Glomerular visceral epithelial cell (primary cell): ENCODE measurements around the gene BTBD1.

Experiments used
- DNase-seq: peaks from one replicate; pipeline ENCODE4 v3.0.0-alpha.2; 2016; ENCODE audit errors: extremely low spot score

The BTBD1 gene

GRCh38 chr15:82993144-82993543 is 73.9 kb downstream of the BTBD1 start:
- DNase-seq: no peak

GRCh38 chr15:82992436-82992998 is 74.5 kb downstream of the BTBD1 start:
- DNase-seq: no peak

DNA sequence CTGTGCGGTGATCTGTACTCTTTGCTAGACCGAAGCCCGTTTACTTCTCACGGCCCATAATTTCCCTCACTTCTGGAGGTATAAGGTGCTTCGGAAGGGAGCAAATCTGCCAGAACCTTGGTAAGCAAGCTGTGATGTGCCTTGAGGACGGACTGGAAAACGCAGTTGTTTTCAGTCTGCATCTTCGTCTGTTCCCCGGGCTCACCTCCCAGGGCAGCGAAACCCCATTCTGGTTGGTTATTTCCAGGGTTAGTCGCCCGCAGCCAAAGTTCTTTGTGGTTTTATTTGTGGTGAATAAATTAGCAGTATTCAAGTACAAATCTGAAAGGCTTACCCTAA is 80.6 kb downstream of the BTBD1 start:
- DNase-seq: no peak

DNA sequence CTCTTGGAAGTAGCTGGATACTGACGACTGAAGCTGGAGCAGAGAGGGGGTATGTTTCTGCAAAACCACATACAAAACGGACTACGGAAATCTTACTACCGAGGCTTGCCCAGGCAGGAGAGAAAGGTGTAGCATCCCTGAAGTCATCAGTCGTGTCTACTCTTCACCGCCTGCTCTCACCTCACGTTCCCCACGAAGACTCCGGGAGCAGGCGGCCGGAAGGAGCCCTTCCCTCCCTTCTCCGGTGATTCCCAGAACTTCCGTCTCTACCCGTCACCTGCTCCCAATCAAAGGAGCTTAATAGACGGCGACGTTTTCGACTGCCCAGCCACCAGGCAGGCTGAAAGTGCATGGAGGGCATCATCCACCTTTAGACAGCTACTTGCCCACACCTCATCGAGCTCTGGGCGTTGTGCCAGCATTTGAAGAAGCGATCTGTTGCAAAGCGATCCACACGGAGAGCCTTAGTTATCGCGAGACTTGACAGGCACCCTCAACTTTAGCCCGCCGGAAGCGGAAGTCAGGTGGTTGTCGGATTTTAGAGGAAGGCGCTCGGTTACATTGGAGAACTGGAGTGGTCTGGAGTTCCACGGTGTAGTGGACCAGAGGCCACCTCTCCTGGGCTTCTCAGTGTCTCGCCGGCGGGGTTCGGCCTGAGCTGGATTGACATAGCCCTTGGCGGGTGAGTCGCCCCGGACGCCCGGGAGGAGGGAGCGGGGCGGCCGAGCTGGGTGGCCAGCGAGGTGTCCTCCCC is 81.2 kb downstream of the BTBD1 start, which contains the start of gene RAMAC:
Gene RAMAC (plus strand): TSS at position 523 of the 754 bp plus-strand sequence. CDS start 2,809 bp downstream, outside the sequence.
- DNase-seq: peak; percentile 97

DNA sequence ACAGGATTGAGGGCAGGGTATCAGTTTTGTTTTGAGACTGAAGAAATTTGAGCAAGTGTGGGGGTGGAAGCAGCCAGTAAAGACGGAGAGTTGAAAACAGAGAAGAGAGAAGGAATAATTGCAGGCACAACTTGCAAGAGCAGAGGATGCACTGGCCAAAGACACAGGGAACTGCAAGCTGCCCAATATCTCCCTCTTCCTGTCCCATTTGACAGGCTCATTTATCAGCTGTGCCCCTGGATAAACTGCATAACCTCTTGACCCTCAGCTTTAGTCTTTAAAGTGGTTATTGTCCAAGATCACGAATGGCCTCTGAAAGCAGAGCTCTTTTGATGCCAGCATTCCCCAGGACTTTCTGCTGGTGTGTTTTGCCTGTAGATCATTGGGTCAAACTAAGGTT is 86.1 kb downstream of the BTBD1 start:
- no peak for DNase-seq

GRCh38 chr15:82979726-82980125 is 87.3 kb downstream of the BTBD1 start:
- peak; percentile 17 for DNase-seq

GRCh38 chr15:82978438-82978837 is 88.6 kb downstream of the BTBD1 start:
- DNase-seq: no peak

- DNase-seq: no peak
Measured at GRCh38 chr15:82977076-82977475, 90.0 kb downstream of the BTBD1 start.

DNA sequence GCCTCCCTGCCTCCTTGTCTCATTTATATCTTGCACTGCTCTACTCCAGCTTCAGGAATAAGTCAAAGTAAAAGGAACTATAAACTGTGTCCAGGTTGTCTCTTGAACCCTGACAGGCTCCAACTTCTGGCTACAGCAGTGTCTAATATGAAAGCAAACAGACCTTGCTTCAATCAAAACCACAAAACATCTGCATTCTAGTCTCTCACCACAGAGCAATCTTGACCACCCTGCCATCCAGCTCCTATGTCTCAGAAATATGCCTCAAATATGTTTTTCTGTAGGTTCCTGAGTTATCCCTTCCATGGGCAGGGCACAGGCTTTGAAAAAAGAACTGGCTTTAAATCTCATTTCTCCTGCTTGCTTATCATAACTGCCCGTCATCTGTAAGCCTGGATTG is 94.1 kb downstream of the BTBD1 start:
- DNase-seq: no peak

DNA sequence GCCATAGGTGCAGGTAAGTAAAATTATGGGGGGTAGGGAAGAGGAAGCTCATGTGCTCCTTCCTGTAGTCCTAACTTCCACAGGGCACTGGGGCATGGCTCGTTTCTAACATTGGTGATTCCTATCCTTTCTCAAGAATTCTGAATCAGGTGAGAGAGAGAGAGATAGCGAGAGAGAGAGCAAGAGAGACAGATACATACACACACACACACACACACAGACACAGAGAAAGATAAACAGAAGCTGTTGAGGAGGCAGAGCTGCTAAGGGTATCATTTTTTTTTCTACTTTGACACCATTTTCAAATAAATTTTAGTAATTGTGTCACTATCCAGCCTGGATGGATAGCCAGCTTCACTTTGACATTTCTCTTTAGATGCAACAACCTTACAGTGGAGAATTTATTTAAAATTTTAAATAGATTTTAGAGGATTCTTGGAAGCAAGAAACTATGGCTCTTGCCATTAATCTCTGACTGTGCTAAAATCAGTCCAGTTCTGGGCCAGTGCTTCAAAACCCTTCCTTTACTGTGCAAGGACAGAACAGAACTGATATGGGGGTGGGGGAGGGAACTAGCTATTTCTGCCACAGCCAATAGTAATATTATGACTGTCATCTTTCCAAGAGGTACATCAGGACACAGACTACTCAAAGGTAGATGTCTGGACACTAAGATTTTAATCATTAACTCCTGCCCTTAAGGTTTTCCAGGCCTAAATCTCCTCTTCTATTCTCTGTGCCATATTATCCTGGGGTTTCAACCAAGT is 95.7 kb downstream of the BTBD1 start:
- DNase-seq: no peak

DNA sequence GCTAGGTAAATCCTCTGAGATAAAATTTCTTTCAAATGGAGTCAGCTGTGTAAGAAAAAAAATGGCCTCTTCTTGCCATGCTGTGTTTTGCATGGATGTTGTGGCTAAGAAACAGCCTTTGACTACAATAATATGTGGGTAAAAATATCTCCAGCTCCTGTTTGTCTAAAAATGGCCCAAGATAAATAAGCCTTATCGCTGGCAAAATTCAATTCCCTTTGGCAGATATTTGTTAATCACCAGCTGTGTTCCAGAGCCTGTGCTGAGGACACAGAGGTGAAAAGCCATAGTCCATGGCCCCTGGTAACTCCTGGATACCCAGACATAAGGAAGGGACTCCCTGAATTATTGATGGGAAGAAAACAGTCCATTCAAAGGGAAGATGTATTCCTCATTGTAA is 96.4 kb downstream of the BTBD1 start:
- no peak for DNase-seq

DNA sequence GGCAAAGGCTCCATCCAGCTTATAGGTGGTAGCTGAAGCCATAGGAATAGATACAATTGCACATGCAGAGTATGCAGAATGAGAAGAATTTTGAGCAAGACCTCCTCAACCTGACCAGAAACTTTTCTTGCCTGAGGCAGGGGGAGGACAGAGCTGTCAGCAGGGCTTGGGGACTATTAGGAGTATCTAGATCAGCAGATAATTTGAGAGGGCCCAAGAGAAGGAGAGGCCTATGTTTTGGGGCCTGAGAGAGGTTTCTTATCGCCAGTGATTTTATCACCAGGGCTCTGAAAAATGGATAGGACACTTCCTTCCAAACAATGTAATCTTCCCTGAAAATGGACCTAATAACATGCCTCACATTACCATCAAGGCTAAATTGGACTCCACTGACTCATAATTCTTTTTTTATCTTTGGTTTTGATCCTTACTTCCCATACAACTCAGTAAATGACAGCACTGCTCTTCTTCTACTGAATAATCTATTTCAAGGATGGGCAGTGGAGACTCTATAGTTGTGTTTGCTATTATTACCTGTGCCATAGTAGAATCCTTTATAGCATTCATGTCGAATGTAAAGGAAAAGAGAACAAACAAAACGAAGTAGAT is 96.9 kb downstream of the BTBD1 start:
- DNase-seq: no peak

GRCh38 chr15:82969353-82969752 is 97.7 kb downstream of the BTBD1 start:
- no peak for DNase-seq

GRCh38 chr15:82968066-82968465 is 99.0 kb downstream of the BTBD1 start:
- DNase-seq: peak; percentile 38

- DNase-seq: no peak
Measured at GRCh38 chr15:82966671-82967071, 100.4 kb downstream of the BTBD1 start.
